Measurements from ENCODE around the gene PAGE4.
A peak's percentile ranks its signal among the peaks of the same experiment; 100 is the strongest.

Gene PAGE4

DNA sequence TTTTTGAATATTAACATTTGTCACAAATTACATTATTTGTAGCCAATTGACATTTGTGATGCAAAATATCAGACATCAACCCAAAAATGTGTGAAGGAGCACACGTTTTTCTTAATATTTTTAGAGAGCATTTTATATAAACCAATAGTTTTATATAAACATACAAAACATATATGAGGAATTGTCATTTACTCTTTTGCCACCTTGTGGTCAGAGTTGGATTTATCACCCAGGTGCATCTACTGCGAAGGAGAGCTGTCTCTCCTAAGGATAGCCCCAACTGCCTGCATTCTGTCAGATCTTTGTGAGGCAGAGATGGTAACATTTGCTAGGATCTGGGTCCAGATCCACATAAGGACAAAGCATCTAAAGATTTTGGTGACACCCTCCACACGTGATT lies 47.6 kb downstream of the PAGE4 start:
- peak; percentile 34 to 82 (median 47) for DNase-seq

DNA sequence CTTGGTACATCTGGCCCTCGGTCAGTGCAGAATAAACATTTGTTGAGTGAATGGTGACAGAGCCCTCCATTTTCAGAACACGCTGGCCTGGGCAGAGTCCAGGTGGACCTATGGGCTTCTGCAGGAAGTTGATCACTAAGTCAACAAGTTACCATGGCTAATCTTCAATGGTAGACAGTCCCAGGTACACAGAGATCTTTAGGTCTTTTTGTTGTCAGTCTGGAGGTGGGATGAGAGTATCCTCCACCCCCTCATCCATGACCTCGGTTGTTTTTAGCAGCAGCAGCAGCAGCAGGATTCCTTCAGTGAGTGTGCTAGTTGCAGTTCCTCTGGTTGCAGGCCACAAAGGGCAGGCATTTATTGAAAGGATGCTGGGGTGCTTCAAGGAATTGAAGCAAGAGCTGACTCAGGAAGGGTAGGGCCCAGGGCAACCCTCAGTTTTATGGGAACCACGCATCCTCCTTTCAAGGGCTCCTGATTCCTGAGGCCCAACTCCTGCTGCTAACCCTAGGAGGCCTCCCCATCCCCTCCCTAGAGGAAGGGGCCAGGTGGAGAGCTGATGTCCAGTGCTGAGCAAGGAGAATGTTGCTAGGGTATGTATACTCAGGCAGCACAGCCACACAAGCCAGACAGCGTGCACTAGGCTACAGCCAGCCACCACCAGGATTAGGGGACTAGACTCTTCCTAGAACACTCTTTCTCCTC lies 48.4 kb downstream of the PAGE4 start:
- DNase-seq = no peak

DNA sequence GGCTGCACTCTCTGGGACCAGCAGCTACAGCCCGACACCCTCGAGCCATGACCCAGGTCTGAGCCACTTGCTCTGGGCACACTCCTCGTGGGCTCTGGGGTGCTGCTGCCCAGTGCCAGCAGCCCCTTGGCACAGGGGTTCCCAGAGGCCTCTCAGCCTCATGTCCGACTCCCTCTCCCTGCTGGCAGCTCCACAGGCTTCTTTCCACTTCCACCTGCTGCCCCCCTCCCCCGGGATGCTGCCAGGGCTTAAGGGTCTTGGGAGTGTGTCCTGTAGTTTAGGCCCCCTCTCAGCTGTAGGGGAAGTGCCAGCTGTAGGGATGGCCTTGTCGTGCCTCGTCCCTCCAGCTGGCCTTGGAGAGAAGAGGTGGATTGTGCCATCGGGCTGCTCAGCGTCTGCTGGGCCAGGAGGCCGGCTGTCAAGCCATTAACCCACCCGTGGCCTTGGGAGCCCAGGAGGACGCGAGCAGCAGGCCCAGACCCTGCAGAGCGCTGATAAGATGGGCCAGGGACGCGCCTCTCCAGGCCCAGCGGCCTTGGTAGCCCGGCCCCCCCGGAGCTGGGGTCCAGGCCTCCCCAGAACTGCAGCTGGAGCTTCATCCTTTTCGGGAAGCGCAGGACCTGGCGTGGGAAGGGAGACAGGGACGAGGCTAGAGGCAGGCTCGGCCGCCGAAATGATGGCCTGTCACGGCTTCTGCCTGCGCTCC lies 49.2 kb downstream of the PAGE4 start:
- no peak for DNase-seq

DNA sequence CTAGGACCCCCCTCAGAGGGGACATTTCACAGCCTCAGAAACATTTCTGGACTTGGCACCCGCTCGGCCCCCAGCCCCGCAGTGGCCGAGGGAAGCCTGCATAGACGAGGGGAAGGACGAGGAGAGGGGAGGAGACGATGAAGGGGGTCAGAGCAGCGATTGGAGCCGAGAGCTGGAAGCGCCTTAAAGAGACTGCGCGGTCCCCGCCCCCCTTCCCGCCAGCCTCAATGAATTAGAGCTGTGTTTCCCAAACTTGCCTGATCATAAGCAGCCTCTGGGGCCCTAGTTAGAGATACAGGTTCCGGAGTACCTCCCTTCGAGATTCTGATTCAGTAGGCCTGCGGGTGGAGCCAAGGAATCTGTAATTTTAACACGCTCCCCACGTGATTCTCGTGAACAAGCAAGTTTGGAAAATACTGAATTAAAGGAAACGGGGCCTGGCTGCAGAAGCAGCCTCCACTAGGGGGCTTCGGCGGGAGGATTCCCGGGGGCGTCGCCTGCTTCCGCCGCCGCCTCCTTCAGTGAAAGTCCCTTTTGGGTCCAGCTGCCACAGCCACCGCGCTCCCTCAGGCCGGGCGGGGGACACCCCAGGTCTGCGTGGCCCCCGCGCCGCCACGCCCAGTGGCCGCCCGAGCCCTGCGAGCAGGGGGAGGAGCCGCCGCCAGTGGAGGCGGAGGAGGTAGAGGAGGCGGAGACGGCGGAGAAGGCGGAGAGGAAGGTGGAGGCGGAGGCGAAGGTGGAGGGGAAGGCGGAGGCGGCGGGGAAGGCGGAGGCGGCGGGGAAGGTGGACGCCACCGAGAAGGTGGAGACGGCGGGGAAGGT lies 49.9 kb downstream of the PAGE4 start, which contains the start of gene USP27X:
Gene USP27X, plus strand, starts transcription at position 651 of the 822 bp plus-strand sequence. CDS start 824 bp downstream, outside the sequence.
- DNase-seq = peak; percentile 51 to 96 (median 90)

DNA sequence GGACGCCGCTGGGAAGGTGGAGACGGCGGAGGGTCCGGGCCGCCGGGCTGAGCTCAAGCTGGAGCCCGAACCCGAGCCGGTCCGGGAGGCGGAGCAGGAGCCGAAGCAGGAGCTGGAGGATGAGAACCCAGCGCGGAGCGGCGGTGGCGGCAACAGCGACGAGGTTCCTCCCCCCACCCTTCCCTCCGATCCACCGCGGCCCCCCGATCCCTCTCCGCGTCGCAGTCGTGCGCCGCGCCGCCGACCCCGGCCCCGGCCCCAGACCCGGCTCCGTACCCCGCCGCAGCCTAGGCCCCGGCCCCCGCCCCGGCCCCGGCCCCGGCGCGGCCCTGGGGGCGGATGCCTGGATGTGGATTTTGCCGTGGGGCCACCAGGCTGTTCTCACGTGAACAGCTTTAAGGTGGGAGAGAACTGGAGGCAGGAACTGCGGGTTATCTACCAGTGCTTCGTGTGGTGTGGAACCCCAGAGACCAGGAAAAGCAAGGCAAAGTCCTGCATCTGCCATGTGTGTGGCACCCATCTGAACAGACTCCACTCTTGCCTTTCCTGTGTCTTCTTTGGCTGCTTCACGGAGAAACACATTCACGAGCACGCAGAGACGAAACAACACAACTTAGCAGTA lies 50.7 kb downstream of the PAGE4 start:
- DNase-seq = peak in 1 of 3 experiments; percentile 52

DNA sequence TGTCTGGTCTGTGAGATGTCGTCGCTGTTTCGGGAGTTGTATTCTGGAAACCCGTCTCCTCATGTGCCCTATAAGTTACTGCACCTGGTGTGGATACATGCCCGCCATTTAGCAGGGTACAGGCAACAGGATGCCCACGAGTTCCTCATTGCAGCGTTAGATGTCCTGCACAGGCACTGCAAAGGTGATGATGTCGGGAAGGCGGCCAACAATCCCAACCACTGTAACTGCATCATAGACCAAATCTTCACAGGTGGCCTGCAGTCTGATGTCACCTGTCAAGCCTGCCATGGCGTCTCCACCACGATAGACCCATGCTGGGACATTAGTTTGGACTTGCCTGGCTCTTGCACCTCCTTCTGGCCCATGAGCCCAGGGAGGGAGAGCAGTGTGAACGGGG lies 51.6 kb downstream of the PAGE4 start:
- no peak for DNase-seq
